Bronchial epithelial cell (primary cell): ENCODE results near the gene SLFN12L. TPM values are rescaled to one million over a fixed set of nuclear protein-coding genes. Genes with fewer than 3 reads are reported as not detected.
A peak's percentile ranks its signal among the peaks of the same experiment; 100 is the strongest.

Experiments
- DNase-seq: peaks from one replicate; pipeline ENCODE4 v3.0.0-alpha.2; 2010; ENCODE audit warnings: low read depth
- FAIRE-seq: peaks from 2 replicates; lab custom pipeline; 2011; peaks lifted over from hg19 to GRCh38; lab: Jason Lieb, UNC
- H3K27me3 ChIP-seq: 2 replicates; pipeline ENCODE4 v1.5.1; 2011; ENCODE audit warnings: low read length; ENCODE audit not compliant: control insufficient read depth, insufficient read depth
- H3K36me3 ChIP-seq: 2 replicates; pipeline ENCODE4 v1.5.1; 2011; ENCODE audit warnings: low read length; ENCODE audit not compliant: control insufficient read depth, insufficient read depth
- H3K4me3 ChIP-seq: 2 replicates; pipeline ENCODE4 v1.5.1; 2011; ENCODE audit warnings: mild to moderate bottlenecking, low read depth, low read length, control low read depth
- total RNA-seq: library from RNA; depleted of rRNA; stranded (reverse); fragments of >200 nt; gene quantifications from 2 replicates; pipeline ENCODE4 v1.2.1, GENCODE V29; 2014
- TF ChIP-seq, protein P1 (sequence below): IDR thresholded peaks from 2 replicates; pipeline ENCODE4 v1.5.1; 2011; ENCODE audit warnings: mild to moderate bottlenecking, moderate library complexity, low read length, control low read depth, inconsistent platforms; ENCODE audit not compliant: insufficient read depth, severe bottlenecking

The SLFN12L gene
- total RNA-seq, 1 donor from 2014 or later, result under 0.01 TPM

DNA sequence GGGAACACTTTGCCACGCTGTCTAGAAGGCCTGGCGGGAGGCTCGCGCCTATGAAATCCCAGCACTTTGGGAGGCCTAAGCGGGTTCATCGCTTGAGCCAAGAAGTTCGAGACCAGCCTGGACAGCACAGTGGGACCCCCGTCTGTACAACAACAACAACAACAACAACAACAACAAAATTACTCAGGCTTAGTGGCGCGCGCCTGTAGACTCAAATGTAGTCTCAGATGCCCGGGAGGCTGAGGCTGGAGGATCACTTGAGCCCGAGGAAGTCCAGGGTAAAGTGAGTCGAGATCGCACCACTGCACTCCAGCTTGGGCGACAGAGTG, 88.6 kb downstream of the SLFN12L start:
- no peak for DNase-seq
- no peaks in the 10 kb centered on the region for H3K36me3 ChIP-seq
- H3K4me3 ChIP-seq, result no peak overlapping the region
- no peak for FAIRE-seq
- peaks cover 13% of the 10 kb centered on the region for H3K27me3 ChIP-seq
- TF ChIP-seq, protein P1, sequence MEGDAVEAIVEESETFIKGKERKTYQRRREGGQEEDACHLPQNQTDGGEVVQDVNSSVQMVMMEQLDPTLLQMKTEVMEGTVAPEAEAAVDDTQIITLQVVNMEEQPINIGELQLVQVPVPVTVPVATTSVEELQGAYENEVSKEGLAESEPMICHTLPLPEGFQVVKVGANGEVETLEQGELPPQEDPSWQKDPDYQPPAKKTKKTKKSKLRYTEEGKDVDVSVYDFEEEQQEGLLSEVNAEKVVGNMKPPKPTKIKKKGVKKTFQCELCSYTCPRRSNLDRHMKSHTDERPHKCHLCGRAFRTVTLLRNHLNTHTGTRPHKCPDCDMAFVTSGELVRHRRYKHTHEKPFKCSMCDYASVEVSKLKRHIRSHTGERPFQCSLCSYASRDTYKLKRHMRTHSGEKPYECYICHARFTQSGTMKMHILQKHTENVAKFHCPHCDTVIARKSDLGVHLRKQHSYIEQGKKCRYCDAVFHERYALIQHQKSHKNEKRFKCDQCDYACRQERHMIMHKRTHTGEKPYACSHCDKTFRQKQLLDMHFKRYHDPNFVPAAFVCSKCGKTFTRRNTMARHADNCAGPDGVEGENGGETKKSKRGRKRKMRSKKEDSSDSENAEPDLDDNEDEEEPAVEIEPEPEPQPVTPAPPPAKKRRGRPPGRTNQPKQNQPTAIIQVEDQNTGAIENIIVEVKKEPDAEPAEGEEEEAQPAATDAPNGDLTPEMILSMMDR, result no peak

DNA sequence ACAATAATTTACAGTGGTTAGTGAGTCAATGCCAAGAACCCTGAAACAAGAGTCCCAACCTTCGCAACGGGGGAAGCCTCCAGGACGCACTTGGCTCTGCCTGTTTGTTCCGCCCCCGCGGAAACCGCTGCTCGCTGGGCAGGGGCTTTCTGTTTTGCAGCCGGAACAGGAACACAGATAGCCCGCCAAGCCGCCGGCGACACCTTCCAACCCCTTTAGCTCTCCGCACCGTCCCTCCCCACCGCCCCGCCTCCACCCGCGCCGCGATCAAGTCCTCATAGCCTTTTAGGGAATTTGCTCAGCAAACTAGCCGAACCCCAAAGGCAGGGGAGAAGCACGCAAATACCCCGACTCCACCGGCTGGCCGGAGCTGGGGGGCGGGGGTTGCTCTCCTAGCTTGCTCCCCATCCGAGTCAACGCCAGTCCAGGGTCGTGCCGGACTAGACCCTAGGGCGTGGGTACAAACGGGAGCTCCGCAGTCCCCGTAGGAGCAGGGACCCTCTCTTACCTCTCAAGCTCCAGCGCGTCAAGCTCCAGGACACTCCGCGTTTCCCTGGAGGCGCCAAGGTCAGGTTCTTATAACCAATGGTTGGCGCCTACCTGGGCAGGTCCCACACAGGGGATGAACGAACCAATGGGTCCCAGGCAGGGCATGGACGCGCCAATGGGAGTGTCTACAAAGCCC, 89.1 kb downstream of the SLFN12L start, which contains the start of gene SLFN13:
TSS of gene SLFN13 (minus strand) at position 553 of the 685 bp plus-strand sequence. CDS start 3,086 bp downstream, outside the sequence.
- H3K27me3 ChIP-seq, result peaks cover 13% of the 10 kb centered on the region
- DNase-seq (peak; percentile 76), FAIRE-seq (no peak)

DNA sequence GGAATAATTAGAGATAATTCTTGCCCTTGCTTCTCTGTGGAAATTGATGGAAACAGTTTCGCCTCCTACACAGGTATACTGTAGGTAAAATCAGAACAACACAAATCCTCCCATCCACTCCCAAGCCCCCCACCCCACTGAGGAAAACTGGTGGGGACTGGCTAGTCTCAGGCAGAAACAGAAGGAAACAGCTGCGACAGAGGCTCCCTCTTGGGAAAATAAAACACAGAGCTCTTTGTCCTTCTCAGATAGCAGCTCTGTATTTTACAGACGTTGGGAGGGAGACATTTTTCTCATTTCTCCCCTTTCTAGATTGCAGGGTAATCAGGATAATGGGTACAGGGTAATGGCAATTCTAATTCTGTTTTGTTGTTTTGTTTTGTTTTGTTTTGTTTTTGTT, 90.0 kb downstream of the SLFN12L start:
- TF ChIP-seq, protein P1, result no peak
- H3K4me3 ChIP-seq, result no peak overlapping the region
- peaks cover 10% of the 10 kb centered on the region for H3K27me3 ChIP-seq
- no peaks in the 10 kb centered on the region for H3K36me3 ChIP-seq
- FAIRE-seq (no peak), DNase-seq (no peak)

More for the DNA sequence above, 89.1 kb downstream of the SLFN12L start, which contains the start of gene SLFN13:
- peak within 1 kb of the TSS; percentile 47 for H3K4me3 ChIP-seq
- TF ChIP-seq, protein P1, result no peak
- H3K36me3 ChIP-seq, result no peaks in the 10 kb centered on the region

DNA sequence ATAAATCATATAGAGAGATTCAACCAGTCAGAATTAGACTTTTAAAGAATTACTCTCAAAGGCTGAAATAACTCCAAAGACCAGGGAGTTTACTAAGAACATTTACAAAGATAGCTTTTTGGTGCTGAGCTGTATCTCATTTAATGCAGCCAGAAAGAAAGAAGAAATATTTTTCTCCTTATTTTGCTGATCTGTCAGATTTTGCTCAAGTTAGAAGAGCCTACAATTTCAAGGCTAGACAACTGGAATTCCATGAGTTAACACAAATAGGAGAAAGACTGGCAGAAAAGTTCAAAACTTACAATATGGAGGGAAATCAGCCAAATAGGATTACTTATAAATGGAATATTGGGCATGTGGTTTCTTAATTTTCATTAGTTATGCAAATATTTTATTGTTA, 99.0 kb downstream of the SLFN12L start:
- no peak for DNase-seq
- FAIRE-seq, result no peak
- H3K27me3 ChIP-seq, result no peaks in the 10 kb centered on the region
- H3K4me3 ChIP-seq, result no peak overlapping the region
- TF ChIP-seq, protein P1, result no peak
- no peaks in the 10 kb centered on the region for H3K36me3 ChIP-seq

DNA sequence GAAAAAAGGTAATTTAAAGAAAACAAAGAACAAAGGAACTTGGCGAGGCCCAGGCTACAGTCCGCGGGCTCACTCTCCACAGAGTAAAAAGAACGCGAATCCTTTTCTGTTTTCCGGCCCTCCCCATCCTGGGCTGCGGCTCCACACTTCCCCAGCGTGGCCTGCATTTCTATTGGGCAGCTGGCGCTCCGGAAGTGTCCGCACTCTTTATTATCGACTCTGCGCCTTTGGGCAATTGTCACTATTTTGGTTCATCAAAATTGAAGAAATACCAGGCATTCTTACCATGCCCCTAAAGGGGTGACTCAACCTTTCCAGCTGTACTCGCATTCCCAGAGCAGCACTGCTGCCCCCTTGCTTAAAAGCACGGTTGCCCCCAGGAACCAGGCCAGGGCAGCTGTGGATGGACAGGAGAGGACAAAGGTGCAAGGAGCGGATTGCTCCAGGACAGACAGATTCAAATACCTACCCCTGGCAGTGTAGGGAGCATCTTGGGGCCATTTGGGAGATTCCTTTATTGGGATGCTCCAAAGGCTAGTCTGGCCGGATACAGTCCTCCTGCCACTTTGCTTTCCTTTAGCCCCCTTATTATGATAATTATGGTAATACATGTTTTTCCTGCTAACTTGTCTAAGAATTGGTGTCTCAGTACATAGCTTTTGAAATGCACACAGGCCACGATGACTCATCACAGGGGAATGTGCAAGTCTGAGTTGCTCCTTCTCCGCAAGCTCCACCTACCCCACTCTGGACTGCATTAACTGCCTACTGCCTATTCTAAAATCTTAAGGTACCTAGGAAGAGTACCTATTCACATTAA, 104.2 kb downstream of the SLFN12L start:
- Histone ChIP-seq H3K27me3 (no peaks in the 10 kb centered on the region), H3K36me3 (no peaks in the 10 kb centered on the region), H3K4me3 (peak overlapping the region; percentile 47)
- DNase-seq (peak; percentile 95), FAIRE-seq (no peak)
- TF ChIP-seq, protein P1, result no peak
